Activated T-helper 17 cell treated with anti-CD3 and anti-CD28 coated beads, Interleukin-2, amount 50 U/mL, for 72 hours (primary cell): ENCODE data around the gene BTBD19. TPM values are rescaled to one million over a fixed set of nuclear protein-coding genes. Genes with fewer than 3 reads are reported as not detected.
"Not testable (repeated sequence)": the region's sequence is repeated elsewhere in the genome, so short reads cannot be mapped to it uniquely, and the experiment has no call there.

Experiments
- ATAC-seq: fragments of 150-1000 bp; cut with Tn5 transposase; replicated peaks from 2 replicates; pipeline ENCODE4 v1.10.0; 2021; ENCODE audit warnings: mild to moderate bottlenecking, moderate library complexity
- H3K27ac Mint-ChIP-seq: one replicate; pipeline ENCODE4 v1.8.0; 2022; ENCODE audit warnings: mixed read lengths
- H3K27me3 Mint-ChIP-seq: one replicate; pipeline ENCODE4 v1.8.0; 2022; ENCODE audit warnings: mixed read lengths
- H3K36me3 Mint-ChIP-seq: one replicate; pipeline ENCODE4 v1.8.0; 2022; ENCODE audit warnings: low read depth, mild to moderate bottlenecking, mixed read lengths
- H3K4me1 Mint-ChIP-seq: one replicate; pipeline ENCODE4 v1.8.0; 2022; ENCODE audit warnings: mixed read lengths
- H3K4me3 Mint-ChIP-seq: one replicate; pipeline ENCODE4 v1.8.0; 2022; ENCODE audit warnings: mild to moderate bottlenecking, mixed read lengths
- H3K9me3 Mint-ChIP-seq: one replicate; pipeline ENCODE4 v1.8.0; 2022; ENCODE audit warnings: mixed read lengths
- total RNA-seq, 2 donors: library from RNA; stranded (reverse); gene quantifications; one replicate each; pipeline ENCODE4 v1.2.3, GENCODE V29; 2022

BTBD19 gene
- total RNA-seq, 2 donors from 2014 or later: 15.9 to 62.7 TPM

DNA sequence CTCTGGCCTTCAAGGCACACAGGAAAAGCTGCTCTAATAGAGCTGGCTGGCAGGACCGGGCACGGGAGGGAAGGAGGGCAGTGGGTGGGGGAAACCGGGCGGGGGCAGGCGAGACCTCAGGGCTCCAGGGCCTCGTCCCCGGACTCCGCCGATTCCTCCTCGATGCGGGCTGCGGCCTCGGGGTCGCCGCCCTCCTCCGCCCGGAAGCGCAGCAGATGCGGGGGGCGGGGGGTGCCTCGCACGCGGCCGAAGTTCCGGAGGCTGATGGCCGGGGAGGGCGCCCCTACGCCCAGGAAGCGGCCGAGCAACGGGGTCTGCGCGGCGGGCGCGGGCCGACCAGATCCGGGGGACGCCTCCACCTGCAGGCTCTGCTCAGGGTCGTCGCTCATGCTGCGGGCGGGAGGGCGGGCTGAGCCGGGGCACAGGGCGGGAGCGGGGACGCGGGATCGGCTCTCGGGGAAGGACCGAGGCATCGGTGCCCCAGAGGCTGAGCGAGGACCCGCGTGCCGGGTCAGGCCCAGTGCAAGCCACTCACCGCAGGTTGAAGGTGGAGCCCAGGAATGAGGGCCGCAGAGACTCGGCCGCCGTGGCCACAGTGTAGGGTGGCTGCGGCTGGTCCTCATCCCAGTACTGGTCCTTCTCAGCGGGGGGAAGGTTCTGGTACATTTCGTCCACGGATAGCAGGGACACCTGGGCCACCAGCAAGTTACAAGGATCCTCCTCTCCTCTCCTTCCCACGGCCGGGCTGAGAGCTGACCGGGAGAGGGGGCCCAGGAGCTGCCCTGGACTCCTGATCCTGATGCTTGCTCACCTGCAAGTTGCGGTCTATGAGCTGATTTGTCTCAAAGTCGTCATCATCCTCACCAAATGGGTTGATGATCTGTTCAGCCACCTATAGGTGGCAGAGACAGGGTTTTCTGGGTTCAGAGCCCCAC, 24.0 kb upstream of the BTBD19 start:
- peak; percentile 49 for ATAC-seq
- Mint-ChIP-seq H3K4me3 (peak overlapping the region; percentile 79), H3K27me3 (no peaks in the 10 kb centered on the region), H3K36me3 (peaks cover 35% of the 10 kb centered on the region), H3K27ac (peak overlapping the region; percentile 85), H3K9me3 (no peaks in the 10 kb centered on the region), H3K4me1 (peaks cover 32% of the 10 kb centered on the region)

DNA sequence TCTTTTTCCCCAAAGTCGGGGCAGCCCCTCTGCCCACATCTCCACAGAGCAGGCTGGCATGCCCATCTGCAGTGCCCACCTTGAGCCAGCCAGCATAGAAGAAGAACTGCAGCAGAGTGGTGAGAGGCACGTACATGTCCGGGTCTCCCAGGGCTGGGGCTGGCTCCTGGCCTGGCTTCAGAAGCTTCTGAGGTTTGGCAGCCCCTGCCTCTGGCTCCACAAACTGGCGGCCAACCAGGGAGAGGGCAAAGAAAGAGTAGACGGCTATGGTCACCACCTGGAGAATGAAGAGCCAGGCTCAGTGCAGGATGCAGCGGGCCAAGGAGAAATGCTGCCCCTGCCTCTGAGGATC, 23.3 kb upstream of the BTBD19 start:
- no peaks in the 10 kb centered on the region for H3K27me3 Mint-ChIP-seq
- no peaks in the 10 kb centered on the region for H3K9me3 Mint-ChIP-seq
- H3K4me3 Mint-ChIP-seq: peak overlapping the region; percentile 79
- peak overlapping the region; percentile 85 for H3K27ac Mint-ChIP-seq
- peak; percentile 0 for ATAC-seq
- peaks cover 28% of the 10 kb centered on the region for H3K36me3 Mint-ChIP-seq
- peaks cover 32% of the 10 kb centered on the region for H3K4me1 Mint-ChIP-seq

DNA sequence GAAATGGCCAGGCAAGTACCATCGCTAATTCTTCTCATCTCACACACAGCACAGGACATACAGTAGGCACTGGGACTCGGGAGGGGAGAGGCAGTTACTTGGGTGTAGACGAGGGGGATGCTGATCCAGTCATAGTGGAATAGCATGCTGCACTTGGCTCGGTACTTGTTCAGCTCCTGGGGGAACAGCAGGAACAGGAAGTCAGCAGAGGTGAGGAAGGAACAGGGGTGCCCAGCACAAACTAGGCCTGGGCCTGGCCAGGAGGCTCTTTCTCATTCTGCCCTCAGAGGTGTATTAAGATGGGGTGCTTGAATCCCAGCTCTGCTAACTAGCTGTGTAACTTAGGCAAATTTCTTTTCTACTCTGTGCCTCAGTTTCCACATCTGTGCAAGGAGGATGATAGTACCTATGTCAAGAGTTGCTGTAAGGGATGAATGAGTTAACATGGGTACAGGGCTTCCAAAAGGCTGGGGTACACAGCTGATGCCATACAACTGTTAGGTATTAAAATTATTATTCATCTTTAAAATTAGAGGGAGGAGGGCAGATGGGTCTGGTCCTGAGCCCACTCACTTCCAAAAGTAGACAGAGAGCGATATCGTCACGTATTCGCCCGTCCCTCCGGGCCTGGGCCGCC, 22.7 kb upstream of the BTBD19 start:
- H3K4me1 Mint-ChIP-seq: peaks cover 32% of the 10 kb centered on the region
- no peaks in the 10 kb centered on the region for H3K9me3 Mint-ChIP-seq
- peaks cover 22% of the 10 kb centered on the region for H3K36me3 Mint-ChIP-seq
- ATAC-seq: no peak
- H3K27ac Mint-ChIP-seq: peak overlapping the region; percentile 85
- no peaks in the 10 kb centered on the region for H3K27me3 Mint-ChIP-seq
- H3K4me3 Mint-ChIP-seq: peak overlapping the region; percentile 79

DNA sequence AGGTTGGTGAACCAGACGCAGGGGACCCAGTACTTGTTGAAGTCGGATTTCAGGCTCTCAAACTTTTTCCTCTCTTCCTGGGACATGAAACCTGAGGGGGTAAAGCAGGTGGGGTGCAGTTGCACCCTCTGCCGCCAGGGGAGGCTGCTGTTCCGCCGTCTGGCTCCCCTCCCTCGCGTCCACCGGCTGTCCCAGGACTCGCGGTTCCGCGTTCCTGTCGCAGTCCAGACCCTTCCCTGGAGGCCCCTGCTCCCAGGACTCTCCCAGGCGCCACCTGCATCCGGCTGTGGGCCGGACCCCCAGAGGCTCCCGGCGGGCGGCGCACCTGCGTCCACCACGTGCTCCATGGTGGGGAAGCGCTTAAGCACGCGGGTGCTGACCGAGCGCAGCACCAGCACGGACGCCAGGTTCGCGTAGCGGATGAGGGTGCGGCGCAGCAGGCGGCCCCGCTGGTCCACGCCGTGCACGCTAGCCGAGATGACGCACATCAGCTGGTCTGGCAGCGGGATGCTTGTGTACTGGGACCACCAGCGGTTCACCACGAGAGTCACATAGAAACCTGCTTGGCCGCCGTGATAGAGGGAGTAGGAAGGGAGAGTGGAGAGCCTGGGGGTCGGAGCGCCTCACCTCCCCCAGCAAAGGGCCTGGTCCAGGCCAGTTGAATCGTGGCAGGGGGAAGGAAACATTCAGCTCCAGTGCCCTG, 22.0 kb upstream of the BTBD19 start:
- Mint-ChIP-seq H3K4me1 (peaks cover 29% of the 10 kb centered on the region), H3K27ac (peak overlapping the region; percentile 85), H3K9me3 (no peaks in the 10 kb centered on the region), H3K27me3 (no peaks in the 10 kb centered on the region), H3K36me3 (peaks cover 15% of the 10 kb centered on the region), H3K4me3 (peak overlapping the region; percentile 79)
- peak; percentile 77 for ATAC-seq

DNA sequence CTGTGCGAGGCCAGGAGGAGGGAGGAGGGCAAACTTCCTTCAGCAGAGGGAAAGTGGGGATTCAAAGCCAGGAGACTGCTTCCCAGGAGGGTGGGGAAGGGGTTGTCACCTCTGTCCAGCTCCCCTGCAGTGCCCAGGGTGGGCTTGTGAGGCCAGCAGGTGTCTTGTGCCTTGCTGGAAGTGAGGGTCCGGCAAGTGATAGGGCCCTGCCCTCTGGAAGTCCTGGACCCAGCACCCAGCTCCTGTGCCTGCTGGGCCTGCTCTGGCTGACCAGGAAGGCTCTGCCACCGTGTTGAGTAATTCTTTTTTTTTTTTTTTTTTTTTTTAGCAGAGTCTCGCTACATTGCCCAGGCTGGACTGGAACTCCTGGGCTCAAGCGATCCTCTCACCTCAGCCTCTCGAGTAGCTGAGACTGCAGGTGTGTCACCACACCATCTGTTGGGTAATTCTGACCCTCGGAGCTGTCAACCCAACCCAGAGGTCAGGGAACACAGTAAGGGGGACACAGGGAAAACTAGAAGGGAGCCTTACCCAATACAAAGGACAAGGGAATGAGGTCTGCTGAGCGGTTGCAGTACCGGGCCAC, 21.4 kb upstream of the BTBD19 start:
- Mint-ChIP-seq H3K27ac (peak overlapping the region; percentile 84), H3K4me3 (peak overlapping the region; percentile 79), H3K9me3 (no peaks in the 10 kb centered on the region), H3K4me1 (peaks cover 24% of the 10 kb centered on the region), H3K36me3 (peaks cover 9% of the 10 kb centered on the region), H3K27me3 (no peaks in the 10 kb centered on the region)
- ATAC-seq: no peak

DNA sequence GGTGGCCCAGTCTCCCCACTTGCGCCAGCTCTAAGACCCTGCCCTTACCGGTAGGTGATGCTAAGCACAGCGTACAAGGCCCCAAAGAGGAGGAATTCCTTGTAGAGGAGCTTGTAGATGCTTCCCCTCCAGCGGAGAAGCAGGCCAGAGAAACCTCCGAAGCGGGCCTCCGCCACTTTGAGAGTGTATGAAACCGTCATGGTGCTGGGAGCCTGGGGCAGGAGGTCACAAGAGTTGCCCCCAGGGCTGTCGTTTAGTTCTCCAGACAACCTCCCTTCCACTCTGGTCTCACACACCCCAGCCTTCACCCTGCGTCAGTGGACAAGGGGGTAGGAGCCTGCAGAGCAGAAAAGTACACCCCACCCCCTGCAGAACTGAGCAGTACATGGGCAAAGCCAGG, 20.8 kb upstream of the BTBD19 start:
- Mint-ChIP-seq H3K4me1 (peaks cover 24% of the 10 kb centered on the region), H3K9me3 (no peaks in the 10 kb centered on the region), H3K27me3 (no peaks in the 10 kb centered on the region), H3K27ac (no peak overlapping the region), H3K4me3 (no peak overlapping the region), H3K36me3 (peaks cover 4% of the 10 kb centered on the region)
- ATAC-seq: no peak

DNA sequence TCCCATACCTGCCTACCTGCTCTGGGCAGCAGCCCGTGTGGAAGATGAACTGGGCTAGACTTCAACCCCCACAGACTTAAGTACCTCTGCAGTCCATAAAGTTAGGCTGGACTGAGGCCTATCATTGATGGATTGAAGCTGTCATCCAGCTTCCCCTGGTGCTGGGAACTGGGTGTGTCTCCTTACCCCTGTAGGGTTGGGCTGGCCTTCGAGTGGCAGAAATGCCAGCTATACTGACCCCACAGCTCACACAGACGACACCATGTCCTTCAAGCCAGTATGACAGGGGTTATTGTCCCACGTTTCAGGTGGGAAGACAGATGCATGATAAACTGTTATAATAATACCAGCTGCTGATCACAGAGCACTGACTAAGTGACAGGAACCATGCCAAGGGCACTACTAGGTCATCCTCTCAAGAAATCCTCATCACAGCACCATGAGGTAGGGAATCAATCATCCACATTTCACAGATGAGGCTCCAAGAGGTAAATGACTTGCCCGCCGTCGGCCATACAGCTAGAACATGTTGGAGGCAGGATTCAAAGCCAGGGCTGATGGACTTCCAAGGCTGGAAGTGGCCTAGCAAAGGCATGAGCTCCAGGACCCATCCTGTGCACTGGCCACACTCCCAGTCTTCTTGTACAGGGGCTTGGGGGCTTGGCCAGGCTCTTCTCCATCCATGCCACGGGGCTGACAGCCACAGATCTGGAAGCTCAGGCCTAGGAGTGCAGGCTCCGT, 20.0 kb upstream of the BTBD19 start, which contains the start of gene BEST4:
Gene BEST4, minus strand, starts transcription at position 51 of the 741 bp plus-strand sequence. CDS start 465 bp downstream, outside the sequence.
- Mint-ChIP-seq H3K27ac (no peak within 1 kb of the TSS), H3K4me1 (peaks cover 22% of the 10 kb centered on the region), H3K27me3 (no peaks in the 10 kb centered on the region), H3K4me3 (no peak within 1 kb of the TSS), H3K36me3 (no peaks in the 10 kb centered on the region), H3K9me3 (no peaks in the 10 kb centered on the region)
- no peak for ATAC-seq

DNA sequence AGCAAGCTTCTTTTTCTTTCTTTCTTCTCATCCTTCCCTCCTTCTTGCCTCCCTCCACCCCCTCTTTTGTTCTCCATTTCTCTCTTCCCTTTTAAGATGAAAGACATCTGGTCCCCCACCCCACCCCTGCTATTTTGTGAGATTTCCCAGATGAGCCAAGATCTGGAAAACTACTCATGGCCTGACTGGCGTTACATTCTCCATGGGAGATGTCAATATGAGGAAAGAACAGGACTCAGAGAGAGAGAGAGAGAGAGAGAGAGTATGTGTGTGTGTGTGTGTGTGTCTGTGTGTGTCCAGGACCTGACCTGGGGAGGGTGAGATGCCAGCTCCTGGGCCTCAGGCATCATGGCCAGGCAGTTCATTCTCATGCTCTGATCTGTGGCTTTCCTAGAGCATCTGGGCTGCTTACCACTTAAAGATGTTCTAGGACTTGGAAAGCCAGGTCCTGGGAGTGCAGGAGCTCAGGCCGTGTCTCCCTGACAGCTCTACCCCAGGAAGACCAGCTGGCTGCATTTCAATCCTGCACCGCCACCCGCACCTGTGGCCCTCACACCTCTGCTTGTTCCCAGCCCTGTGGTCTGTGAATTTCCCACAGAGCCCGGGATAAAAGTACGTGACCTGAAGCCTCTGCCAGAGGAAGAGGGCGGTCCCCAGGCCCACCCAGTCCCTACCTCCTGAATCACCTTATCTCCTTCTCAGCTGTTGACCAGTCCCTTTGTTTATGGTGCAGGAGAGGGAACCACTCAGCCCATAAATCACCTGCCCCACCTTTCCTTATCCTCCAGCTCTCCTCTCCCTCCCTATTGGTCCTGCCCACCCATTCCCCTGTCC, 17.1 kb upstream of the BTBD19 start:
- H3K36me3 Mint-ChIP-seq: no peaks in the 10 kb centered on the region
- no peak for ATAC-seq
- no peaks in the 10 kb centered on the region for H3K27me3 Mint-ChIP-seq
- no peaks in the 10 kb centered on the region for H3K9me3 Mint-ChIP-seq
- H3K4me1 Mint-ChIP-seq: peaks cover 5% of the 10 kb centered on the region
- H3K4me3 Mint-ChIP-seq: no peak overlapping the region
- H3K27ac Mint-ChIP-seq: no peak overlapping the region

DNA sequence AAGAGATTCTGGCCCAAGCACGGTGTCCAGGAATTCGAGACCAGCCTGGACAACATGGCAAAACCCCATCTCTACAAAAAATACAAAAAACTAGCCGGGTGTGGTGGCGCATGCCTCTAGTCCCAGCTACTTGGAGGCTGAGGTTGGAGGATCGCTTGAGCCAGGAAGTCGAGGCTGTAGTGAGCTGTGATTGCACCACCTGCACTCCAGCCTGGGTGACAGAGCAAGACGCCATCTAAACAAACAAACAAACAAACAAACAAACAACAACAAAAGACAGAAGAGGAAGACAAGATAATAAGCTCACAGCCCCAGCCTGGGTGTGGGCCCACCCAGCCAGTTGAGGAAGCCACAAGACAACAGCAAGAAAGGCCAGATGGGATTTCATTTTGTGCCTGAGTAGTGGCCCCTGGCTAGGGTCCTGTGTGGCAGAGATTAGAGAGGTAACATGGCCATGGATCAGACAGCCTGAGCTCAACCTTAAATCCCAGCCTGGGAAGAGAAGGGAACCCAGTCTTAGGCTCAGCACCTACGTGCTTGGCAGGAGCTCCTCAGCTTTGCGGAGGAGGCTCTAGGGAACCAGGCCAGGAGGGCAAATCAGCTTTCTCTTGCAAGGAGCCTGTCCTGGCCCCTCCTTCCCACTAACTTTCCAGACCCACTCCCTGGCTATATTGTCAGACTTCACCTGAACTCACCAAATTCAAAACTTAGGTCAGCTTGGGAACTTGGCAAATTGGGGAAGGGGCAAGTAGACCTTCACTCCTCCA, 15.4 kb upstream of the BTBD19 start:
- H3K4me1 Mint-ChIP-seq: no peaks in the 10 kb centered on the region
- no peaks in the 10 kb centered on the region for H3K9me3 Mint-ChIP-seq
- no peaks in the 10 kb centered on the region for H3K27me3 Mint-ChIP-seq
- H3K27ac Mint-ChIP-seq: no peak overlapping the region
- no peaks in the 10 kb centered on the region for H3K36me3 Mint-ChIP-seq
- H3K4me3 Mint-ChIP-seq: no peak overlapping the region
- no peak for ATAC-seq

DNA sequence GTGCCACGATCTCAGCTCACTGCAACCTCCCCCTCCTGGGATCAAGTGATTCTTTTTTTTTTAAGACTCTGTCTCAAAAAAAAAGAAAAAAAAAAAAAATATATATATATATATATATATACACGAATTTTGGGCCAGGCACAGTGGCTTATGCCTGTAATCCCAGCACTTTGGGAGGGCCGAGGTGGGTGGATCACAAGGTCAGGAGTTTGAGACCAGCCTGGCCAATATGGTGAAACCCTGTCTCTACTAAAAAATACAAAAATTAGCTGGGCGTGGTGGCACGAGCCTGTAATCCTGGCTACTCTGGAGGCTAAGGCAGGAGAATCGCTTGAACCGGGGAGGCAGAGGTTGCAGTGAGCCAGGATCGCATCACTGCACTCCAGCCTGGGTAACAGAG, 10.4 kb upstream of the BTBD19 start:
- not testable (repeated sequence) for ATAC-seq, H3K4me1 Mint-ChIP-seq, H3K9me3 Mint-ChIP-seq, H3K27me3 Mint-ChIP-seq, H3K4me3 Mint-ChIP-seq, H3K27ac Mint-ChIP-seq
- H3K36me3 Mint-ChIP-seq: peaks cover 23% of the 10 kb centered on the region

DNA sequence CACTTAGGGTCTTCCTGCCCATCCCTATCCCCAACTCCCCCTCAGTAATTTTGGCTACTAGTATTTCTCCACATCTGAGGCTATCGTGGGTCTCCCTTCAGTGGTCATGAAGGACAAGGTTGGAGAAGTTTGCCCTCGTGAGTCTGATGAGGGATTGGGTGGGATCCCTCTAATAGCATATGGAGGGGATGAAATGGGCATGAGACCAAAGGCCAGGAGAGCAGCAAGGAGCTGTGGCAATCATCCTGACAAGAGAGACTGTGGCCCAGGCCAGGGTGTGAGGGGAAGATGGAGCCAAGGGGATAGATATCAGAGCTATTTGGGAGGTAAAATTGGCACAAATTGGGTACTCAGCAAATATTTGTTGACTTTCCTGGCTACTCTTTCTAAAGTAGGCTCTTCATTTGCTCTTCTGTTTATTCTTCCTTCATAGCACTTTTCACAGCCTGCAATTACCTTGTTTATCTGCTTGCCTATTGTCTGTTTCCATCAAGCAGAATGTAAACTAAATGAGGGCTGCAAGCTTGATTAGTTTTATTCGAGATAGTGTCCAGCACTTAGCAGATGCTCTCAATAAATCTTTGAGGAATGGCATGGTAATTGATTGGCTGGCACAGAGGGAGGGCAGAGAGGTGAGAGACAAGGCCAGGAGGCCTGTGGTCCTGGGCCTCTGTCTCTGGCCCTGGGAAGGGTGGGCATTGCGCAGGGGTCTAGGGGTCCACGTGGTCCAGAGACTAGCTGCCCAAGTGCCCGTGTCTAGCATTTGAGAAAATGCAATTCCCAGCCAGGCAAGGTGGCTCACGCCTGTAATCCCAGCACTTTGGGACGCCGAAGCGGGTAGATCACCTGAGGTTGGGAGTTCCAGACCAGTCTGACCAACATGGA, 9.6 kb upstream of the BTBD19 start:
- Mint-ChIP-seq H3K4me3 (peak overlapping the region; percentile 89), H3K27ac (peak overlapping the region; percentile 91), H3K36me3 (peaks cover 31% of the 10 kb centered on the region), H3K27me3 (no peaks in the 10 kb centered on the region), H3K4me1 (peaks cover 12% of the 10 kb centered on the region), H3K9me3 (no peaks in the 10 kb centered on the region)
- no peak for ATAC-seq
